SK-N-SH treated with all-trans-retinoic acid at 6 μM for 48 hours (cell line): ENCODE data around the gene HOXA6.

Source experiments
- ATAC-seq: fragments of 200-7000 bp; cut with Tn5 transposase; 3 replicates; pipeline ENCODE4 v1.9.1; 2020; ENCODE audit warnings: mild to moderate bottlenecking, moderate library complexity
- ARNTL ChIP-seq: fragments of 450-650 bp; formaldehyde crosslinking; IDR thresholded peaks from 2 replicates; pipeline ENCODE4 v1.5.0; 2020; ENCODE audit warnings: low read depth, mild to moderate bottlenecking, moderate library complexity, borderline replicate concordance
- BACH2 ChIP-seq: fragments of 250-450 bp; sonication (Bioruptor Pico); IDR thresholded peaks from 2 replicates; pipeline ENCODE4 v1.9.0; 2021; ENCODE audit warnings: mild to moderate bottlenecking, borderline replicate concordance
- CREB5 ChIP-seq: fragments of 250-450 bp; sonication (Bioruptor Pico); IDR thresholded peaks from 2 replicates; pipeline ENCODE4 v1.5.1; 2020; ENCODE audit warnings: low read depth, mild to moderate bottlenecking, moderate library complexity
- CSDC2 ChIP-seq: fragments of 250-450 bp; sonication (Bioruptor Pico); IDR thresholded peaks from 2 replicates; pipeline ENCODE4 v1.5.0; 2020; ENCODE audit warnings: mild to moderate bottlenecking, moderate library complexity
- CSRNP3 ChIP-seq: fragments of 250-450 bp; sonication (Bioruptor Pico); IDR thresholded peaks from 2 replicates; pipeline ENCODE4 v1.5.1; 2021; ENCODE audit warnings: mild to moderate bottlenecking, moderate library complexity
- ESRRG ChIP-seq: fragments of 250-450 bp; sonication (Bioruptor Pico); IDR thresholded peaks from 2 replicates; pipeline ENCODE4 v1.6.1; 2021; ENCODE audit warnings: mild to moderate bottlenecking
- GLIS3 ChIP-seq: fragments of 250-450 bp; sonication (Bioruptor Pico); IDR thresholded peaks from 2 replicates; pipeline ENCODE4 v1.5.0; 2020; ENCODE audit warnings: mild to moderate bottlenecking, moderate library complexity
- ISL1 ChIP-seq: fragments of 250-450 bp; sonication (Bioruptor Pico); IDR thresholded peaks from 2 replicates; pipeline ENCODE4 v2.1.2; 2022; ENCODE audit warnings: mild to moderate bottlenecking, moderate library complexity
- OSR1 ChIP-seq: fragments of 250-450 bp; sonication (Bioruptor Pico); IDR thresholded peaks from 2 replicates; pipeline ENCODE4 v1.8.0; 2022; ENCODE audit warnings: moderate library complexity, mild to moderate bottlenecking, inconsistent platforms
- PATZ1 ChIP-seq: fragments of 250-450 bp; sonication (Bioruptor Pico); IDR thresholded peaks from 2 replicates; pipeline ENCODE4 v1.8.0; 2020; ENCODE audit warnings: mild to moderate bottlenecking, moderate library complexity, borderline replicate concordance
- PPARA ChIP-seq: fragments of 250-450 bp; sonication (Bioruptor Pico); IDR thresholded peaks from 2 replicates; pipeline ENCODE4 v1.5.0; 2020; ENCODE audit warnings: mild to moderate bottlenecking, borderline replicate concordance
- RARB ChIP-seq: fragments of 250-450 bp; sonication (Bioruptor Pico); IDR thresholded peaks from 2 replicates; pipeline ENCODE4 v1.8.0; 2021; ENCODE audit warnings: mild to moderate bottlenecking, moderate library complexity
- SNAI2 ChIP-seq: fragments of 250-450 bp; sonication (Bioruptor Pico); IDR thresholded peaks from 2 replicates; pipeline ENCODE4 v1.5.0; 2020; ENCODE audit warnings: mild to moderate bottlenecking, moderate library complexity
- TCF4 ChIP-seq: fragments of 250-450 bp; sonication (Bioruptor Pico); IDR thresholded peaks from 2 replicates; pipeline ENCODE4 v1.8.0; 2021; ENCODE audit warnings: mild to moderate bottlenecking, moderate library complexity, borderline replicate concordance
- TOX ChIP-seq: fragments of 250-450 bp; sonication (Bioruptor Pico); IDR thresholded peaks from 2 replicates; pipeline ENCODE4 v1.8.0; 2021; ENCODE audit warnings: mild to moderate bottlenecking, moderate library complexity, borderline replicate concordance
- ZC3H10 ChIP-seq: fragments of 250-450 bp; sonication (Bioruptor Pico); IDR thresholded peaks from 2 replicates; pipeline ENCODE4 v1.5.1; 2021; ENCODE audit warnings: mild to moderate bottlenecking, moderate library complexity
- ZFP30 ChIP-seq: fragments of 450-650 bp; formaldehyde crosslinking; IDR thresholded peaks from 2 replicates; pipeline ENCODE4 v1.5.0; 2022; ENCODE audit warnings: mild to moderate bottlenecking, moderate library complexity
- ZNF565 ChIP-seq: fragments of 450-650 bp; formaldehyde crosslinking; conservative IDR thresholded peaks from 2 replicates; pipeline ENCODE4 v1.5.0; 2020; ENCODE audit warnings: low read depth, mild to moderate bottlenecking, moderate library complexity
- ZNF70 ChIP-seq: fragments of 450-650 bp; formaldehyde crosslinking; IDR thresholded peaks from 2 replicates; pipeline ENCODE4 v1.5.0; 2020; ENCODE audit warnings: mild to moderate bottlenecking, moderate library complexity
- ZNF8 ChIP-seq: fragments of 450-650 bp; formaldehyde crosslinking; IDR thresholded peaks from 2 replicates; pipeline ENCODE4 v1.5.0; 2020; ENCODE audit warnings: mild to moderate bottlenecking, moderate library complexity
- TF ChIP-seq, protein P1 (sequence below): fragments of 250-450 bp; sonication (Bioruptor Pico); IDR thresholded peaks from 2 replicates; pipeline ENCODE4 v1.8.0; 2021; ENCODE audit warnings: low read depth, mild to moderate bottlenecking, moderate library complexity, borderline replicate concordance

The HOXA6 gene

DNA sequence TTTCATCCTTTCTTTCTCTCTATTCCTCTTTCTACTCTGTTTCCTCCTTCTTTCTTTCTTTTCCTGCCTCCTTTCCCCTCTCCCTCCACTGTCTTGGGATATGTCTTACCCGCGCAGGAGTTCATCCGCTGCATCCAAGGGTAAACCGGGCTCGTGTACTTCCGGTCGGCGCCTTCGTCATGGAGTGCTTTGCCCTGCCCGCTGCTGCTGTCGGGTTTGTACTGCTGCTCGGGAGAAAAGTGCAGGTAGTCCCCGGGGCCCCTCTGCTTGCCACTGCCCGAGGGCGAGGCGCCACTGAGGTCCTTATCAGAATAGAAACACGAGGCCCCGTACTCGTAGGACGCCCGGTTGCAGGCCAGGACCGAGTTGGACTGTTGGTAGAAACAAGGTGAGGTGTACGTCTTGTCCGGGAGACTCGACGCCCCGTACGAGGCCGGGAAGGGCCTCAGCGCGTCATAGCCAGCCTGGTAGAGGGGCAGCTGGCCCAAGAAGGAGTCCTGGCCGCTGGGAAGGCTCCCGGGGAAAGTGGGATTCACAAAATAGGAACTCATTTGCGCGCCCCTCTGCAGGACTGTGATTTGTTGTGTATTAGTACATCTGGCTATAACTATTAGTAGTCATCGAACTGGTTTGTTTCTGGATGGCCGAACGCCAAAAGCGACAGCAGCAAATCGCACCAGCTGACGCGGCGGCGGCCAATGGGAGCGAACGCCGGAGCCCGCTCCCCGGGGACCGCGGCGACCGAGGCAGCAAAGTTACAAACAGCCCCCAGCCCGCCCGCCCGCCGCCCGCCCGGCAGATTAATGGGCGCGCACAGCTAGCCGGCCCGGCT, at the start of gene HOXA6:
Gene HOXA6 (minus strand): TSS at position 576 of the 832 bp plus-strand sequence. CDS start 25 bp downstream, at position 551.
- ATAC-seq: no peak
- TF ChIP-seq CSRNP3 (CRISPR knock-in tag): no peak
- no peak for TF ChIP-seq CREB5 (CRISPR knock-in tag)
- no peak for TF ChIP-seq TOX (CRISPR knock-in tag)
- no peak for TF ChIP-seq ISL1 (CRISPR knock-in tag)
- TF ChIP-seq RARB (CRISPR knock-in tag): no peak
- TF ChIP-seq, protein P1, sequence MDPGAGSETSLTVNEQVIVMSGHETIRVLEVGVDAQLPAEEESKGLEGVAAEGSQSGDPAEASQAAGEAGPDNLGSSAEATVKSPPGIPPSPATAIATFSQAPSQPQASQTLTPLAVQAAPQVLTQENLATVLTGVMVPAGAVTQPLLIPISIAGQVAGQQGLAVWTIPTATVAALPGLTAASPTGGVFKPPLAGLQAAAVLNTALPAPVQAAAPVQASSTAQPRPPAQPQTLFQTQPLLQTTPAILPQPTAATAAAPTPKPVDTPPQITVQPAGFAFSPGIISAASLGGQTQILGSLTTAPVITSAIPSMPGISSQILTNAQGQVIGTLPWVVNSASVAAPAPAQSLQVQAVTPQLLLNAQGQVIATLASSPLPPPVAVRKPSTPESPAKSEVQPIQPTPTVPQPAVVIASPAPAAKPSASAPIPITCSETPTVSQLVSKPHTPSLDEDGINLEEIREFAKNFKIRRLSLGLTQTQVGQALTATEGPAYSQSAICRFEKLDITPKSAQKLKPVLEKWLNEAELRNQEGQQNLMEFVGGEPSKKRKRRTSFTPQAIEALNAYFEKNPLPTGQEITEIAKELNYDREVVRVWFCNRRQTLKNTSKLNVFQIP: no peak
- no peak for TF ChIP-seq ZNF8 (CRISPR knock-in tag)
- TF ChIP-seq, all 23 proteins: peak for 0

DNA sequence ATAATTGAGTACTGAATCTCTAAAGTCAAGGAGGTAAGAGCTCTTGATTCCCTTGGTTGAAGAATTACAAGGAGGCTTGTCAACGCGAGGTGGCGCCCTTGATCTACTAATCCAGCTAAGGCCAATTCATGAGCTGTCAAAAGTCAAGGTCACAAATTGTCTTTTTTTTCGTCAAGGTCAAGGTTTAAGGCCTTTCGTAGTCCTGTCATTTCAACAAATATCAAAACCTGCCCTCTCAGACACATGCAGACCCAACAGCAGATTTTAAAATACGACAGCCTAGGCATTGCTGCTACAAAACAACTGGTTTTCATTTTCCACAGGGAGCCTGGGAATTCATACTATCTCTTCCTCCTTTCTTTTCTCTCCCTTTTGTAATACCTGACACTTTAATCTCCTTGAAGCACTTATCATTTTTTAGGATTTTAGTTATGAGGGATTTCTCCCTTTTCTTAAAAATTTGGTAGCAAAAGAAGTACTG, 48.8 kb upstream of the HOXA6 start:
- peak; percentile 57 for ATAC-seq
- no peak for TF ChIP-seq ZNF565
- no peak for TF ChIP-seq OSR1 (CRISPR knock-in tag)
- no peak for TF ChIP-seq CSRNP3 (CRISPR knock-in tag)
- no peak for TF ChIP-seq ZNF8 (CRISPR knock-in tag)
- TF ChIP-seq ESRRG (CRISPR knock-in tag): no peak
- no peak for TF ChIP-seq ZFP30 (CRISPR knock-in tag)
- TF ChIP-seq BACH2 (CRISPR knock-in tag): no peak
- TF ChIP-seq CSDC2 (CRISPR knock-in tag): no peak
- no peak for TF ChIP-seq ZC3H10 (CRISPR knock-in tag)
- no peak for TF ChIP-seq TOX (CRISPR knock-in tag)
- no peak for TF ChIP-seq PPARA (CRISPR knock-in tag)
- TF ChIP-seq RARB (CRISPR knock-in tag): no peak
- TF ChIP-seq PATZ1 (CRISPR knock-in tag): no peak
- no peak for TF ChIP-seq TCF4 (CRISPR knock-in tag)
- no peak for TF ChIP-seq ZNF70 (CRISPR knock-in tag)
- TF ChIP-seq SNAI2 (CRISPR knock-in tag): no peak
- TF ChIP-seq ISL1 (CRISPR knock-in tag): no peak
- no peak for TF ChIP-seq ARNTL

DNA sequence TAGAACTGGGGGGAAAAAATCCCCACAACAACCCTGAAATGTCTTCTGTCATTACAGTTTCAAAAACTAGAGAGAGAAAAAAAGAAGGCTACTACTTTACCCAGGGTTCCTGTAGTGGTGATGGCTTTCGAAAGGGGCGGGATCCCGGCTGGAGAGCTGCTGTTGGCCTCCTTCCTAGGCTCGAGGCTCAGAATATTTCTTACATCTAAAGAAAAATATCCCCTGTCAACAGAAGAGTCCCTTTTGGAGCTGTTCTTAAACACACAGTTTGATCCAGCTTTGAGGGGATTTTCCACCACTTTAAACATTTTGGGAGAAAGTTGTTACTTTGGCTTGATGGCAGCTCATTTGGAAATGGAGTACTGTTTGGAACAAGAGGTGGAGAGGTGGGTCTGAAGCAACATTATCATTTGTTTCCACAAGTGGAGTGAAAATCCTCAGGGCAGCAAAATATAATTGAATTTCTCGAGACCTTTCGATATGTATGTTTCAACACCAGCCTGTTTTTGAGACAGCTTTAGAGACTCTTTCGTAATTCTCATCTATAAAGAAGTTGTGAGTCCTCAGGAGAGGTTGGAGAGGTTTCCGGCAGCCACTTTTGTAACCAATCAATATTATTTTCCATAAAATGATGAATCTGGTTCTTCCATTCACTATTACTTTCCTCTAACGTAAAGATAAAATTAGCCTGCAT, 47.3 kb upstream of the HOXA6 start:
- no peak for ATAC-seq
- TF ChIP-seq TOX (CRISPR knock-in tag) (no peak), ISL1 (CRISPR knock-in tag) (no peak), RARB (CRISPR knock-in tag) (no peak), GLIS3 (CRISPR knock-in tag) (no peak), CSRNP3 (CRISPR knock-in tag) (no peak), ARNTL (no peak), ZNF70 (CRISPR knock-in tag) (no peak), CSDC2 (CRISPR knock-in tag) (no peak), PATZ1 (CRISPR knock-in tag) (no peak), ESRRG (CRISPR knock-in tag) (no peak), ZNF8 (CRISPR knock-in tag) (no peak), PPARA (CRISPR knock-in tag) (no peak), ZC3H10 (CRISPR knock-in tag) (no peak)
- TF ChIP-seq, protein P1: no peak
